Erythroblast (primary cell): ENCODE data around the gene B4GAT1.
A peak's percentile ranks its signal among the peaks of the same experiment; 100 is the strongest.

ENCODE experiments used
- DNase-seq, 2 experiments: peaks; one replicate each; lab custom pipeline; 2025; lab: John Stamatoyannopoulos, UW
- GATA1 ChIP-seq: IDR thresholded peaks from 2 replicates; pipeline ENCODE4 v1.6.1; 2011; ENCODE audit warnings: low read depth, mild to moderate bottlenecking, control low read depth, low read length, moderate library complexity
- POLR2A ChIP-seq: IDR thresholded peaks from 2 replicates; pipeline ENCODE4 v1.6.1; 2011; ENCODE audit warnings: mild to moderate bottlenecking, low read length

The B4GAT1 gene

DNA sequence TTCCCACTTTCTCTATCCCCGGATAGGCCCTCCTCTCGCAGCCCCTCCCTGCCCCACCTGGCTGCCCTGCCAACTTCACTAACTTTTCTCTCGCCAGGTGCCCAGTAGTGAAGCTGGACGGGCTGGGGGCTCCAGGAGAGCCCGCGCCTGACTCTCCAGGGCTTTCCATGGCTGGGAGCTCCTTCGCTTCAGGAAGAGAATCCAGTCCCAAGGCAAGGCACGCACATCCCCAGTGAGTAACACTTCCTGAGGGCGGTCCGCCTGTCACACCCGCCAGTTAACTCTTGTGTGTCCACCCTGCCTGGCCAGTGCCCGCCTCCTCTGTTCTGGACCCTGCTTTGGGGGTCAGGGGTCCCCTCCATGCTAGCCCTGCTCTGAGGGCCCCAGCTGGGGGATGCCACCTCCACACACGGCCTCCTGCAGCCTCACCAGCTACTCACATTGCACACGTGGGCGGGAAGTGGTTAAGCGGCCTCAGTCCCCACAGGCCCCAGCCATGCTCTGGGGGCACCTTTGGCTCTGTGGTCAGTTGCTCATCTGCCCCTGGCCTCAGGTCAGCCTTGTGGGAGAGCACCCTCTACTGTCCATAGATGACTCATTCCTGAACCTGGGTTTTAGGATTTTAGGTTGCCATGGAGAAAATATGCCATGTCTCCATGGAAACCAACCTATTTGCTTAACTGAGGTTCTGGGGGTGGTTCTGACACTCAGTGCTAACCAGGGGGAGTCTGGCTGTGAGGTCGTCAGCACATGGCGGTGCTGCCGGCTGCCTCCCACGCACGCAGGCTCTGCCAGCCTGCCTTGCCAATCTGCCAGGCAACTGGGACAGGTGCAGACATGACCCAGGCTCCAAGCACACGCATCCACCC lies 11.0 kb downstream of the B4GAT1 start, which contains the start of gene RIN1:
Gene RIN1 (minus strand): TSS at position 201 of the 869 bp plus-strand sequence. CDS start 32 bp downstream, at position 169.
- TF ChIP-seq GATA1 (no peak), POLR2A (no peak)
- peak; percentile 39 to 45 for DNase-seq

DNA sequence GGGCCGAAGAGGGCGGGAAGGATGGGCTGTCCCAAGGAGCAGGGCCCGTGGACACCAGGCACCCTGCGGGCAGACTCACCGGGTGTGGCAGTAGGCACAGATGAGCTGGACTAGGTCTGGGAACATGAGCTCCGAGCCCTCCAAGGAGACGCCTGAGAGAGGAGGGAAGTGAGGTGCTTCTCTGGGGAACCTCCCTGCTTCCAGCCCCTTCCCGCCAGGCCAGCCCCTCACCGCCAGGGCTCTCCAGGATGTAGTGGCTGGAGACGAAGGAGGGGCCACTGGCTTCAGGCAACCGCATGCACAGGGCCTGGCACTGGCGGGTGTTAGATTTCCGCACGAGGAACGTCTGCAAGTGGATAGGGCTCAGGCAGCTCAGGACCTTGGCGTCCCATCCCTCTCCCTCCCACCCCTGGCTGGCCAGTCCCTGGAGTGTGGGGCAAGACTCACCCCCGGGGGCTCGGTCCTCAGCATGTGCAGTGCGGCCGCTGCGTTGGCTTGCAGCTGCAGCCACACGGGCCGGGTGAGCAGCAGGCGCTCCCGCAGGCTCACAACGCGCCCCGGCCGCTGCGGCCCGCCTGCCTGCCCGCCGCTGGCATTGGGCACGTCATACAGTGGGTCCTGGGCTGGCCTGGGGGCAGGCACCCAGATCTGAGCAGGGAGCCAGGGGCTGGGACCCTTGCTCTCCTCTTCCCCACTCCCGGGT lies 11.7 kb downstream of the B4GAT1 start:
- DNase-seq, result no peak
- TF ChIP-seq GATA1, result no peak
- no peak for TF ChIP-seq POLR2A

DNA sequence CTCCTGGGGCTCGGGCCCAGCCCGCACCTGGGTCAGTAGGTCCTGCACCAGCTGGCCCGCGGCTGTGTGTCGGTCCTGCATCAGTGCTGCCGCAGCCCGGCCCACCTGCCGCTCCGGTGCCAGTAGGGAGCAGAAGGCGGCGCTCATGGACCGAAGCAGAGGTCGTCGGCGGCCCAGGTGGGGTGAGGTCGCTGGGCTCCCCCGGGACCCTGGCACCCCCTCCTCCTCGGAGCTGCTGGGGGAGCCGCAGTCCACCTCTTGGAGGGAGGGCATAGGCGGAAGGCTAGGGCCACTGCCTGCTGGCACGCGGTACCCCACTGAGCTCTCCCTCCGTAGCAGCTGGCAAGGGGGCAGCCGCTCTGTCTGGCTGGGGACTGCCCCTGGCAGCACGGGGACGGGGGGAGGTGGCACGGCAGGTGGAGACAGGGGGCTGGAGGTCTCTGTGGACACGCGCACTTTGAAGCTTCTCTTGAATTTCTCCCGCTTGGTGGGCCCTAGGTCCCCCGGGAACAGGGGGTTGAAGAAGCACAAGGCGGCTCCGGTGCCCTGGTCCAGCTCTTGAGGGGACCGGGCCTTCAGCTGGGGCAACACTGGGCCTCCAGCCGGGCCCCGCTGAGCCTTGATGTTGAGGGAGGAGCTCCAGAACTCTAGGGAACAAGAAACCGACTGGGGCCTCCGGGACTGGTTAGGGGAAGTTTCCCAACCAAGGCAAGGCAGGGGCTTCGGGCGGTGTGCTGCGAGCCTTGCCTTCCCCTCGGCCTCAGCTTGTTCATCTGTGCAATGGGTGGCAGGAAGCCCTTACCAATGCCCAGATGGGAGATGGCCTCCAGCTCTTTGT lies 12.6 kb downstream of the B4GAT1 start:
- no peak for TF ChIP-seq POLR2A
- TF ChIP-seq GATA1, result no peak
- DNase-seq, result no peak

DNA sequence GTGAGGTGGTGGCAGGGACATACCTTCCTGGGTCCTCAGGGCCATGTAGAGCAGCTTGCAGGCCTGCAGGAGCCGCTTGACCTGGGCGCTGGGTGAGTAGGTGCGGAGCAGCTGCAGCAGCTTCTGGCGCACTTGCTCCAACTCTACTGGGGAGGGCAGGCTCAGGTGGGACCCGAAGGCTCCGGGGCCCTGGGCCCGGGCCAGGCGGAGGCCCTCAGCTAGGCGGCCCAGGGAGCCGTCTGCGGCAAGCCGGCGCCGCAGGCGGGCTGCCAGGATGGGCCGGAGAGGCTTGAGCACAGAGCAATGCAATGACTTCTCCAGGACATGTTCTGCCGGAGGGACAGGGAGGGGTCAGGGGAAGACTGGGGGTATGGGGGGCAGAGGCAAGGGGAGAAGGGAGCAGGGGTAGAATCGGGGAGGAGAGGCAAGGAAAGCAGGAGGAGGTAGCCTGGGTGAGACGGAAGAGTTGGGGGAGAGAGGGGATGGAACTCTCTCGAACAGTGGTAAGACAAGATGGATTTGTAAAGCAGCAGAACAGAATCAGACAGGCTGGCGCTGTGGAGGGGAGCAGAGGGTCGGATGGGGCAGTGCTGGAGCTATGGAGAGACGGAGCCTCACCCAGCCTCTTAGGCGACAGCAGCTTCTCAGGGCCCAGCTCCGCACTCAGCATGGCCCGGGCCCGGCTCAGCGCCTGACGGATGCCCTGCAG lies 13.4 kb downstream of the B4GAT1 start:
- TF ChIP-seq GATA1 (no peak), POLR2A (no peak)
- no peak for DNase-seq

DNA sequence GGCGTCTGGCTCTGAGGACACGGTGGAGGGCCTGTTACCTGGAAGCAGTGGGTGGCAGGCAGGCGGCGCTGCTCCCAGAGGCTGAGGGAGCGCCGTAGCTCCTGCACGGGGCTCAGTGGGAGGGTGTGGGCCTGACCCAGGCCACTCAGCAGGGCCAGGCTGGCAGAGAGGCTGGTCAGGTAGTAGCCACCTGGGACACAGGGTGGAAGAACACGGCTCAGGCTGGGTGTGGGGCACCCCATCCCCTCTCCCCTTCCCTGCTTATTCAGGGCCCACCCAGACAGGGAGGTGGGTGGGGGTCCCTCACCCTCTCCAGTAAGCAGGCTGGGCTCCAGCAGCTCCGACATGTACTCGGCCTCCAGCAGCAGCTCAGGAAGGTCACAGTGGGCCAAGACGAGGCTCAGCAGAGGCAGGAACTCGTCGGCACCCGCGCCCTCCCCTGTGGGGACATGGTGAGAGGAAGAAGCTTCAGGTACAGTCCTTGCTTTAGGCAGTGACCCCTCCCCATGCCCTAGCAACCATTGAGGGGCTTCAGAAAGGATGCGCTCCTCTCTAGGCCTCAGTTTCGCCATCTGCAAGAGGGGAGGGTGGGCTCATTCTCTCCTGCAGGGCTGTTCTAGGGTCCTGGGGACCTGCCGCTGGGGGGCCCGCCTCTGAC lies 14.1 kb downstream of the B4GAT1 start:
- no peak for TF ChIP-seq GATA1
- no peak for TF ChIP-seq POLR2A

DNA sequence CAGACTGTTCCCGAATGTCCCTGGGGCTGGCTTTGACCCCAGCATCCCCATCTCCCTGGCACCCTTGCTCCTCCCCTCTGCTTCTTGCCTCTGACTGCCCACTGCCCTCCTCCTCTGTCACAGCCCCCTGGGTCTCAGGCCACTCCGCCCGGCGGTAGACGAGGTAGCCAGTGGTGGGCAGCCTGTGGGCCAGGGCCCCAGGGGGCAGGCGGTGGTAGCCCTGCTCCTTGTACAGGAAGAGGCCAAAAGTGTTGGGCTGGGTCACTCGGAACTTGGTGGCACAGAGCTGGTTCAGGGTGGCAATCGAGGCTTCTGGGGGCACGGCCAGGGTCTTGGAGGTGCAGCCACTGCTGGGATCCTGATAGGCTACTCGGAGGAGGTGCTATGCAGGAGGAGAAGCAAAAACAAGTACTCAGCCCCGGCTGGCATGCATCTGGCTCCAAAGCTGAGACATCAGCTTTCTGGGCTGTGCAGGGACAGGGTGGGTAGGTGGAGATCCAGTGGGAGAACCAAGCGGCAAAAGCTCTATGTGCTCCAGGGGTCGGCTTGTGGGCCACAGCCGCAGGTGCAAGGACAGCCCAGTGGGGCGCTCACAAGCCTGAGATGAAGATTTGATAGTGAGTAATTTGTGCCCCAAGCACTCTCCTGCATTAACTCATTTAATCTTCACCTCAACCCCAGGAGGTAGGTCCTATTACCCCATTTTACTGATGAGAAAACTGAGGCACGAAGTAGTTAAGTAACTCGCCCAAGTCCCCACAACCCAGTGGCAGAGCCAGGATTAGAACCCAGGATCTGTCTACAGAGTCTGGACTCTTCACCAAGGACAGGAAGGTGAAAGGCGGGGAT lies 14.8 kb downstream of the B4GAT1 start:
- TF ChIP-seq GATA1 (no peak), POLR2A (no peak)
- DNase-seq, result no peak

More for the DNA sequence above, 14.1 kb downstream of the B4GAT1 start:
- no peak for DNase-seq

DNA sequence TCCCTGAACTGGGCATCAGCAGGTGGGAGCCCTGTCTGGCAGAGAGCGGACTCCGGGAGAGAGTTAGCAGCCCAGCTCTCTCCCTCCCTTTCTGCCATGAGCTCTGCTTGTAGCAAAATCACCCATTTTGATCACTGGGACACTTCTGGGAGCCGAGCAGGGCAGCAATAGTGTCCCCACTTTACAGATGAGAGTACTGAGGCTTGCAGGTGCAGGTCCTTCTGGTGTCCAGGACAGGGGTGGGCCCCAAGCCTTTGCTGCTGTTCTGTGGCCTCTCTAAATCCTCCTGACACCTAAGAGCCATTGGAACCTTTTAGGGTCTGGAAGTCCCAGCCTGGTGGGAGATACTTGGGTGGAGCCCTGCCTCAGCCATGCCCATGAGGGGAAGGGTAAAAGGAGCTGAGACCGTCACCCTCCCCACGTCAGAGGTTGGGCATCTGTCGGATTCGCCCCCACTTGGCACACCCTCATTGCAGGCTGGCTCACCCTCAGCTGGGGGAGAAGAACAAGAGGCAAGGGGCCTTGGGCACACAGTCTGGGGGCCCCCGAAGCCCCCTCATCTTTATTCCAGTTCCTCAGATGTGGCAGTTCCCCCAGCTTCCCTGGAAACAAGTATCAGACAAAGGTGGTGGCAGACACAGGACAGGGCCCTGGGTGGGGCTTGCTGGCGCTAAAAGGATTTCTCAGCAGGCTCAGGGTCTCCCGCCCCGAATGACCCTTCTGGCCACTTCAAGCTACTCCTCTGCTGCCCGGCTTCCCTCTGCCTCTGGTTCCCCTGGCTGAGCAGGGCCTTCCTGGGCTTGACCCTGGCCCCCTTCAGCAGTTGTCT lies 15.7 kb downstream of the B4GAT1 start:
- no peak for DNase-seq

DNA sequence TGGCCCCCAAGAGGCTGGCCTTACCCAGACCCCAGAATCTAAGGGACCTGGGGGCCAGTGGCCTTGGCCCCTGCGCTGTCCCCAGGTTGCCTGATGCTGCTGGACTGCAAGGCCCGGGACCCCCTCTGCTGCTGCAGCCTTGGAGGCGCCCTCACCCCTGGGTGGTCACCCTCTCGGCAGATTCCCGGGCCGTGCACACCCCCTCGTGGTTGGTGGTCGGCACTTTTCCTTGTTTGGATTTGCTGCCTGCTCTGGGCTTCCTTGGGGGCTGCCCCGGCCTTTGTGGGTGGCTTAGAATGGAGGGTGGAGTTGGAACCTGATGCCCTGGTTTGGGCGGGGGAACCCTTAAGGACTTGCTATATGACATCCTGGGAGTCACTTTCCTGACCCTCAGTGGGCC lies 16.5 kb downstream of the B4GAT1 start:
- no peak for DNase-seq
- TF ChIP-seq POLR2A, result no peak
- no peak for TF ChIP-seq GATA1

More for the DNA sequence above, 15.7 kb downstream of the B4GAT1 start:
- TF ChIP-seq POLR2A (no peak), GATA1 (no peak)

DNA sequence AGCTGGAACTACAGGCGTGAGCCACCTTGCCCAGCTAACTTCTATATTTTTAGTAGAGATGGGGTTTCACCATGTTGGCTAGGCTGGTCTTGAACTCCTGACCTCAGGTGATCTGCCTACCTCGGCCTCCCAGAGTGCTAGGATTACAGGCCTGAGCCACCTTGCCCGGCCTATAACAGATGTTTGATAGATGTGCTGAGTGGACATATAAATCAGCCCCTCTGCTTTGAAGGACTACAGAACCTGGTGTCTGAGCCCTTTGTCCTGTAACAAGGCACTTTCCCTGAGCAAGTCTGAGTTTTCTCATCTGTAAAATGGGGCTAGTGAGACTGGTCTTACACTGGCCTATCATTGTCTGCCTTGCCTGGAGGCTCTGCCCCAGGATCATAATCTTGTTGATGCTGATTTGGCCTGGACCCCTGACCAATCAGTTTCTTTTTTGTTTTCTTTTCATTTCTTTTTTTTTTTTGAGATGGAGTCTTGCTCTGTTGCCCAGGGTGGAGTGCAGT lies 18.2 kb downstream of the B4GAT1 start:
- no peak for DNase-seq
- no peak for TF ChIP-seq GATA1
- TF ChIP-seq POLR2A, result no peak

DNA sequence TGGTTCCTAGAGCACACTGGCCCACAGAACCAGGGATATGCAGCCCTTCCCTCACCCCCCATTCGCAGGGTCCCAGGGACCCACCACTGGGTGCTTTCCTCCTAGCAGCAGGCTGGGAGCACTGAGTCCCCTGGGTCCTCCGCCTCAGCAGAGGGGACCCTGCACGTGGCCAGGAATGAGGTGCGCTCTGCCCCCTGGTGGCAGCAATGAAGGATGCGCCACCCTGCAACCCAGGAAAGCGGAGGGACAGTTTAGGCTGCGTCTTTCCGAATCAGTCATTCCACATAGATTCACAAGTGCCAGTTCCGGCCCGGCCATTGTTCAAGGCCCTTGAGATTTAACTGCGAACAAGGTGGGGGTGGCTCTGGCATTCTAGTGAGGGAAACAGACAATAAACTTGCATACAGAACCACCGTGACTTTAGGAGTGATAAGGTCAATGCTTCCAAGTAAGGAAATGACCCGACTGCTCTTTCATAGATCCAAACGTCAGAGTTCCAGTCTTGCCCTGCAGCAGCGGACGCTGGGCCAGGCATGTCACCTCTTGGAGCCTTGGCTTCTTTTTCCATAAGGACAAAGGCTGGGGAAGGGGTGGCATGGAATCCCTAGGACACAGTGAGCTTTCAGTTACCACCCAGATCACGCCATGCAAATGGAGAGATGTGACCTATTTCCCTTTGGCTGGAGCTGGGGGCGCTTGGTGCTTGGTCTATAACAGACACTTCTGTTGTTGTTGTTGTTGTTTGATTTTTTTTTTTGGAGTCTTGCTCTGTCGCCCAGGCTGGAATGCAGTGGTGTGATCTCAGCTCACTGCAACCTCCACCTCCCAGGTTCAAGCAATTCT lies 18.9 kb downstream of the B4GAT1 start:
- DNase-seq, result peak; percentile 75 to 86
- TF ChIP-seq GATA1 (no peak), POLR2A (no peak)

DNA sequence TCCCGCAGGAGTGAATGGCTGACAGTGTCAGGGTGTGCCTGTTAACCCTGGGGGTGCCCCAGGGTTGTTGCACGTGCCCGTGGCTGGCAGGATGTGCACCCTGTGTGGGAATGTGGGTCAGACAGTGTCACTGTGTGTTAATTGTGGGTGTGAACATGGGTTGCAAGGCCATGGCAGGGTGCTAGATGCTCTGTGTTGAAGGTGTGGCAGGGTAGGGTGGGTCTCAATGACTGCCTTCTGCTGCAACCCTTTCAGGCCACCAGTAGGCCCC lies 19.5 kb downstream of the B4GAT1 start:
- no peak for TF ChIP-seq POLR2A
- TF ChIP-seq GATA1, result no peak
- no peak for DNase-seq
